ENCODE measurements around the gene AUTS2.

AUTS2 gene

DNA sequence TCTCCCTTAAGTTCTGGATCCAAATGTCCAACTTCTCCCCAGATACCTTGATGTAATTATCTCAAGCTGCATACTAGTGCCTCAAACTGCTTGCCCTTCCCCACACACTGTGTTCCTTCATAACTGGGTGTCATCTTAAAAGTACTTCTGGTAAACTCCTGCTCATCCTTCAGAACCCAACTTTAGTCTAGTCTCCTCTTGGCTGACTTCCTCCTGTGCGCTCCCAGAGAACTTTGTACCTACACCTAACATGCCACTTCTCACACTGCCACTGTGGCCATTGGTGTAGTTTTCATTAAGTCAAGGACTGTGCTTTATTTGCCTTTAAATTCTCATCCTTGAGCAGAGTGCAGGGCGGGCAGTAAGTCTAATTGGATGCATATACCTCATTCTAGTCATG, 958.5 kb downstream of the AUTS2 start:
- no peak for DNase-seq (ENCODE audit: low read depth)

DNA sequence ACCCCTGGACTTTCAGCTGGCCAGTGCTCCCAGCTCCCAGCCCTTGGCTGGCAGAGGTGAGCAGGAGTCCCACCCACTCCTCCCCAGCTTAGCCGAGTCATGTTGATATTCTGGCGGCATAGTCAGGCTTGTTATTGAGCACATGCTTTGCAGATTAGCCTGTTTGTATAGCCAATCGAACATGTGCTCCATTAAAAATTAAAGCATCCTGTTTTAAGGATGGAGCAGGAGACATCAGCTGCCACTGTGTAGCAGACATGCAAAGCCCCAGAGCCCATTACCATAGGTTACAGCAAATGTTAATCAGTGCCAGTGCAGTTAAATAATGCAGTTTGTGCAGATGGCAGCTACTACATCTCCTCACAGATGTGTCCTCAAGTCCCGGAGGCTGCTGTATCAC, 959.1 kb downstream of the AUTS2 start:
- DNase-seq (ENCODE audit: low read depth): no peak

GRCh38 chr7:70559815-70560214, 961.5 kb downstream of the AUTS2 start:
- no peak for DNase-seq (ENCODE audit: low read depth)

- DNase-seq (ENCODE audit: low read depth): no peak
Measured at GRCh38 chr7:70563960-70564359, 965.7 kb downstream of the AUTS2 start.

GRCh38 chr7:70565721-70566370, 967.6 kb downstream of the AUTS2 start:
- DNase-seq (ENCODE audit: low read depth): no peak

- DNase-seq (ENCODE audit: low read depth): no peak
Measured at GRCh38 chr7:70566671-70567070, 968.4 kb downstream of the AUTS2 start.

DNA sequence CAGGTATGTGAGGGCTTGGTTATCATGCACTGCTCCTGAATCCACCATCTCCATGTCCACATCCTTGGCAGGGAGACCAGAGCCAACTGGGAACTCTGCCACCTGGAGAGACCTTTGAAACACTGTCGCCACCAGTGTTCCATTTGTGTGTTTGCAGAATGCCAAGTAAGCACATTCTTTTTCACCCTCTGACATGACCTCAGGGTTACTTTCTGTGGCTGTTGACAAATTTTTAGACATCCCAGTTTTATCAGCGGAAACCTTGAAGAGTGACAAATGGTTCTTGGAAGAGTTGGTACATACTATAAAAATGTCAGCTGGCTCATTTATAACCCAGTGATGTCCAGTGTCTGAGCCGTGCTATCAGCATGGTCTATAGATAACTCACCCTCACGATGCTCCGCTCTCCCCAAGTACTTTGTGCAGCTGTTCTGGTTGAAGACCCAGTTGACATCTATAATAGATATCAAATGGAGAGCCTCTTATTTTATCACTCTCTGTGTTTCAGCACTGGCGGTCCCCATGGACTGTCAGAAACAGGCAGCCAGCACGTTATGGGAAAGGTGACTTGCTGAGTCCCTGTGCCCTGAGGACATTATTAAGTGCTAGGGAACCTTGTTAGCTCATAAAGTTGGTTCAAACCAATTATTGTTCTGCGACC, 970.5 kb downstream of the AUTS2 start:
- DNase-seq (ENCODE audit: low read depth): no peak

GRCh38 chr7:70569335-70569819, 971.1 kb downstream of the AUTS2 start:
- no peak for DNase-seq (ENCODE audit: low read depth)

- DNase-seq (ENCODE audit: low read depth): no peak
Measured at GRCh38 chr7:70570029-70570428, 971.8 kb downstream of the AUTS2 start.

- DNase-seq (ENCODE audit: low read depth): no peak
Measured at GRCh38 chr7:70570961-70571360, 972.7 kb downstream of the AUTS2 start.

DNA sequence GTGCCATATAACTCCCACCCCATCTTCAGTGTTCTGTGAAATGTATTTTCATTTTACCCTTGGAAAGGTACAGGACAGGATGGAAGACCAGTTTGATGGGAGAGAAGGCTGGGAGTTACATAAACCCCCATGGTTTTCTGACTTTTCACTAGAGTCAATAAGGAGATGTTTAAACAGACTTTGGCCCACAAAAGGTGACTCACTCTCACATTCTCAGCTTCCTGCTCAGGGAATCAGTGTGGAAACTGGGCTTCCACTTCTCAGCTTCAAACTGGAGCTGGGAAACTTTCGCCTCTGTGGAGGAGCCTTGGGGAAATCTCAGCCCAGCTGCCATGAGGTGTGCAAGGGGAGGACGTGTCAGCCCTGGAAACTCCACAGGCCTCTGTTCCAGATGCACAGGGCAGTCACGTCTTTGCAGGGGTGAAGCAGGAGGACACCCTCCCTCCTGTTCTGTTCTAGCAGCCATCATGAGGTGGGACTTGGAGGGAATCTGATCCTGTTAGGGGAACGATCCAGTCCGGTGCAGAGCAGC, 973.2 kb downstream of the AUTS2 start:
- no peak for DNase-seq (ENCODE audit: low read depth)

DNA sequence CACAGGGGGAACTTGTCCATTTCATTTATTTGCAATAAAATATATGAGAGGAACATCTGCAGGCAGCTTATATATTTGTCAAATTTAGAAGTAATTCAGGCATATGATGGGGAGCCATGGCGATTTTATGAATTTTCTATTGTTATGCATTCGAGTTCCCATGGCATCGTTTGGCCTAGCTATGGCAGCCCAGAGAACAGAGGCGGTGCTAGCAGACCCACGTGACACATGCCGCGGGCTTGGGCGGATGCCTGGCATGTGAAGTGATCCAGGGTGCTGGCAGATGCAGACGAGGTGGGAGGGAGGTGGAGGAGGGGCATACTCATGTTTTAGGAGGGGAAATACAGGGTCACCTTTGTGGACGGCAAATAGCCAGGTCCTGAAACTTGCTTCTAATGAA, 973.7 kb downstream of the AUTS2 start:
- DNase-seq (ENCODE audit: low read depth): no peak

DNA sequence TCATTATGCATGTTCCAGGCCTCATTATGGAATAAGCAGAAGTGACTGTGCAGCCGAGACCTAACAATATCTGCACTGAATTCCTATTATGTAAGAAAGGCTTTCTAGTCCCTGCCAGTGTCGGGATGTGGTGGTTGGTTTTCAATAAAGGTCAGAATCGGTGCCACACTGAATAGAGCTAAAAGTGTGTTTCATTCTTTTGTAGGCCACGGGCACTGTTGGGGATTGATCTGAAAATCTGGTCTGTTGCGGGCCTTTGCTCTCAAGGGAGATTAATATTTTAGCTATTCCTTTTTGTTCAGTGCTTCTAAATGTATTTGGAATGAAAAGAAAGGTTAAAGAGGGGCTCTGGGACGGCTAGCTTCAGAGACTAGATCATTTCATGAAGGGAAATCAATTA, 974.3 kb downstream of the AUTS2 start:
- DNase-seq (ENCODE audit: low read depth): no peak

DNA sequence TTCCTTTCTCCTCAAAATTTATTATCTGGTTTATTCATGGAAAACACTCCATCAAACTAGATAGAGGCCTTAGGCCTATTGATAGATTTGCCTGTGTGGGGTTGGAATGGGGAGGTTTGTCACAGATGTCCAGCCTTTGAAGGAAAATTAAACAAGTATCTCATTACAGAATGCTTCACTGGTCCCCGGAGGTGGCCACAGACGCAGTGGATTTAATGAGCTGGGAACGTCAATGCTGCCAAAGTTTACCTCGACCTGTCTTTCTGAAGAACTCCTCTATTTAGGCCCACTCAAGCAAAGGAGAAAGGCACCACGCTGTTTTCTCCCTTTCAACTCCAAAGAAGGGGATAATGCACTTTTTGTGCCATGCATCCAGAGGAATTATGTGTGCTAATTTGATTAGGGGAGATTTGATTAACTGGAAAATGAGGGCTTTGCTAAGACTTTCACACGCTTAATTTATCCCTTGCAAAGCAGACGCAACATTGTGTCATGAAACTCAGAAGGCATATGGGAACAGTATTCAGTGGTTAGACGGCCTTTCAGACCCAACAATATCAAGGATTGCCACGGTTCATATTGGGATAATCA, 974.9 kb downstream of the AUTS2 start:
- DNase-seq (ENCODE audit: low read depth): no peak

GRCh38 chr7:70573696-70574095, 975.4 kb downstream of the AUTS2 start:
- no peak for DNase-seq (ENCODE audit: low read depth)

- no peak for DNase-seq (ENCODE audit: low read depth)
Measured at GRCh38 chr7:70574314-70574834, 976.1 kb downstream of the AUTS2 start.

DNA sequence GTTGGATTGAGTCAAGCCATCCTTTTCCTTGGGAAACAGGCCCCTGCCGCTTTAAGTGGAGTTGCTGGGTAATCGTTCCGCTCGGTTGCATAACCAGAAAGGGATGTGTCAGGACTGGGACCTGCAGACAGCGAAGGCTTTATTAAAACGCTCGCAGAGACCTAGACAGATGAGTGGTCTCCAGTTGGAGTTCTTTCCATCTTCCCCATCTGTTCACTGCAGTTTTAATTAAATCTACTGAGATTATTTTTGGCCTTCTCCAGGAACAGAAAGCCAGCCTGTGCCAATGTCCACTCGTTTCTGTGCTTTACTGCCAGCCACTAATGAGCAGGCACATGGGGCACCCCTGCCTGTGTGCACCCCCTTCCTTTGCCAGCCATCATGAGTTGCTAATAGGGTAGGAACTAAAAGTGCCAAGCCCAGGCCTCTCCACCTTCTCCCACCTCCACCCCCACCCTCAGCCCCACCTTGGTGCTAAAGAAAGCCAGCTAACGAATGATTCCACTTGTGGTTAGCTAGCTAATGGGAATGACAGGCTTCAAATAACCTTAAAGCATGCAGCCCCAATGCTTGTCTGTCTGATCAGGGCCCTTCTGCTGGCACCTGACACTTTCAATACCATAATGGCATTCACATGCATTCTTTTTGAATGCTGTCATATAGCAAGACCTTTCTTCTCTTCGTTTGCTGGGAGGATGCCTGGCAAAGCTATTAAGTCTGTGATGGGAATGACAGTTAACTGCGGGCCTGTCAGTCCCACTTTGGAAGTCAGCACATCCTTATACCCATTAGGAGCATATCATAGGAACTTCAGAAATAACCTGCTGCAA, 976.9 kb downstream of the AUTS2 start:
- DNase-seq (ENCODE audit: low read depth): no peak

DNA sequence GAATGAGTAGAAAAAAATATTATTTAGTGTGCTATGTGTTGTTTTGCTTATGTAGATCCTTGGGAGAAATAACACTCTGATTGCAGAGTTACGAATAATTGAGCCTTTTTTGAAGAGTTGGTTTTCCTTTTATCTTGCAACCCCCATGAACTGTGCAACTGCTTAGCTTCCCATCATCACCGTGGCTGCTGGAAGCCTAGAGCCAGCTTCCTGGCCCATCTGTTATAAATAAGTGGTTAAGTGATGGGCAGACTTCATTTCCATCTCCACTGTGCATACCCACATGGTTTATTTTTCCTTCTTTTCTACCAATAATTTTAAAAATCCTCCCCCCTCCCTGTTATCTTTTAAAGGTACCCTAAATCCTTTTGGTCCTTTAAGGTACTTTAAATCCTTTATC, 978.8 kb downstream of the AUTS2 start:
- DNase-seq (ENCODE audit: low read depth): no peak

GRCh38 chr7:70578131-70578530, 979.9 kb downstream of the AUTS2 start:
- no peak for DNase-seq (ENCODE audit: low read depth)

GRCh38 chr7:70579397-70580097, 981.3 kb downstream of the AUTS2 start:
- no peak for DNase-seq (ENCODE audit: low read depth)

DNA sequence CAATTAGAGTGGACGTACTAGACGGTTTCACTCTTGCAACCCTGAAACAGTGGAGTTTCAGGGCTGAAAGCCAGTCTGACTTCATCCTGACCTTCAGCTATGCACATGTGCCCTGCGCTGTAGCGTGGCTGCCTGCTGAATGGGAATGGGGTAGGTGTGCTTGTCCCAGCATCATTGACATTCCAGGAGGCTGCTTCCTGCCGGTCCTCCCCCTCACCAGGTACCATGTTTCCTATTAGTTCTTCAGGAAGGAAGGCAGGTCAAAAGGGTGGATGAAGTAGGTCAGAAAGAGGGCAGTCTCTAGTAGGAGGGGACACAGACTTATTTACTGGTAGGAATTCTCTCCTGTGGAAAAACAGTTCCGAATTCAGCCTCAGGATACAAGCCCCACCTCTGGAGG, 981.9 kb downstream of the AUTS2 start:
- no peak for DNase-seq (ENCODE audit: low read depth)
